ENCODE results near the gene FGD2.

Gene FGD2

DNA sequence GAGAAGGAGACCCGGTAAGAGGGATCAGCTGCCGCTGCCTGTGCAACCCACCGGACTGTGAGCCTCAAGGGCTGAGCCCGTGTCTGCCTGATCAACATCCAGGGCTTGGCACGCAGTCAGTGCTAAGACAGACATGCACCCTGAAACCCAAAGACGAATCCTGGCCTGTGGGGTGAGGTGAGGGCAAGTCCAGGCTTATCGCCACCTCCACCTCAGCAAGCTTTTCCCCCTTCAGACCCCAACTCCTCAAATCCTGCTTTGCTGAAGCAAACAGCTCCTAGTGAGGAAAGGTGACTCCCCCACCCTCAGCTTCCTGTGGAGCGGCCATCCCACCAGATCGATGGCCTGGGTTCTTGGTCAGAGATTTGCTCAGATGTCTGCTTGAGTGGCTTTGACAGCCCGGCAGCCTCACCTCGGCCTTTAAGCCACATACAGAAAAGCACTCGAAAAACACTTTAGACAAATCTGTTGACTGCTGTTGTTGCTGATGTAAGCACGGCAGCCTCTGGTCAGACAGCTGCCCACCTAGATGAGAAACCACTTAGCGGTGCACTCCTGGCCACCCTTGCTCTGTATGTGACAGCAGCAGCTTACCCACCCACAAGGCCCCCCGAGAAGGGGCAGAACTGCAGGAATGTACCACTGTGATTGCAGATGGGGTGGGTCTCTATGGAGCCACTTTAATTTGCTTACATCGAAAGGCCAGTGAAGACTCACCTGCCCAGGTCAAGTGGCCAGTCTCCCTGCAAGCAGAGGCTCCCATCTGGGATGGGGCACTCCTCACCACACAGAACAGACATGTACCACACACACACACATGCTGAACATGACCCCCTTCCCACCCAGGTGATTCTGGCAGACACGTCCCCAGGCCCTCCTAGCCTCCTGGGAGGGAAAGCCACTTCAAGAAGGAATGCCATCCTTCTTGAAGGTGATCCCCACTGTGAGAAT is 34.3 kb upstream of the FGD2 start:
- in situ Hi-C loops (cut with MboI; ENCODE audit: low sequenced_read_pairs): no loop called here

GRCh38 chr6:36971921-36972673 is 33.4 kb upstream of the FGD2 start:
- in situ Hi-C loops (cut with MboI; ENCODE audit: low sequenced_read_pairs): no loop called here

- in situ Hi-C loops (cut with MboI; ENCODE audit: low sequenced_read_pairs): no loop called here
Observed at GRCh38 chr6:36973190-36973589, 32.3 kb upstream of the FGD2 start.

GRCh38 chr6:36973647-36974046 is 31.8 kb upstream of the FGD2 start:
- in situ Hi-C loops (cut with MboI; ENCODE audit: low sequenced_read_pairs): no loop called here

GRCh38 chr6:36975231-36976006 is 30.0 kb upstream of the FGD2 start:
- in situ Hi-C loops (cut with MboI; ENCODE audit: low sequenced_read_pairs): no loop called here

- in situ Hi-C loops (cut with MboI; ENCODE audit: low sequenced_read_pairs): no loop called here
Observed at GRCh38 chr6:36976007-36976264, 29.5 kb upstream of the FGD2 start.

DNA sequence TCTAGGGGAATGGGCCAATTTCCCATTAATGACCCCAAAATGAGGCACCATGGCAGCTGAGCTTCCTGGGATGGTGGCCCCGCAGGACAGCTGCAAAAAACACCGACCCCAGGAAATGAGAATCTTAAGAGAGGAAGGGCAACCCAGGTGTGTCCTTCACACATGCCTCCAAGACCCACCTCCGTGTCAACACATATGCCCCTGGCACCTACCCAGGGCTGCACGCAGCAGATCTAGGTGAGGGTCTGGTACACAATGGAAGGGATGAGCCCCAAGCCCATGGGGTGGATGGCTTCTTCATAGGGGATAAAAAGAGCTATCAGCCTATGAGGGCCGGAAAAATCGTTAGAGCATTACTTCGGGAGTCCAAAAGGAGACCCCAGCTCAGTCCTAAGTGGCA is 28.9 kb upstream of the FGD2 start:
- in situ Hi-C loops (cut with MboI; ENCODE audit: low sequenced_read_pairs): no loop called here

DNA sequence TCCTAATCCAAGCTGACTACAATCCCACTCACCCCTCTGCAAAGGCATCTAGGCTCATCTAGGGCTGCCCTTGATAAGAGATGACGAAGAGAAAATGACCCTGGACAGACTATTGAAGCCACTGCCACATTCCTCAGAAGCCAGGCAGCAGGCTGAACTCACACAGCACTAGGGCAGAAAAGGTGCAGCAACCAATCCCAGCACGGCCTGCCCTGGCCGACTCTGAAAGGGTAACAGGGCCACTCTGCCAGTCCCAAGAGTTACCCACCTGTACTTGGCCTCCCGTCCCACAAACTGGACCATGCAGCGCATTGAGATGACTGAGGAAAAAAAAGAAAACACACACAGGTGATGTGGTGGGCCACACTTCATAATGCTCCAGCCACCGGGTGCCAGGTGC is 28.5 kb upstream of the FGD2 start:
- in situ Hi-C loops (cut with MboI; ENCODE audit: low sequenced_read_pairs): no loop called here

DNA sequence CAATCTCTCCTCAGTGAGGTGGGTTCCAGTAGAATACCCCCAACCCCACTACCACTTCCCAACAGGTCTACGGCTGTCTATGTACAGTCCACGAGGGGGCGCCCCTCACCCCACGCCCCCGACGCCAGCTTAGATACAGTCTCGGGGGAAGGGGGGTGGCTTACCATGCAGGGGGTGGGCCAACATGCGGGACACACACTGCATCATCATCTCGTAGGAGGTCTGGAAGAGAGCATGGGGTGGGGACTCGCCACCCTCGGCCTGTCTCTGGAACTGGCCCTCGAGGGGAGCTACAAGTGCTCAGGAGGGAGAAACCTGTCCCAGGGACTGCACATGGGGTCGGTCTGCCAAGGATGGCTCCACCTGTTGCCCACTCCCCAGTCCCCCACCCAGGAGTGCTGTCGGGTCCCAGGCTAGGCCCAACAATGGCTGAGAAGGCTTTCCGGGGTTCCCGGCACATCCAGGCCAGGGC is 27.9 kb upstream of the FGD2 start:
- in situ Hi-C loops (cut with MboI; ENCODE audit: low sequenced_read_pairs): no loop called here

GRCh38 chr6:36978421-36979346 is 26.8 kb upstream of the FGD2 start:
- in situ Hi-C loops (cut with MboI; ENCODE audit: low sequenced_read_pairs): no loop called here

- in situ Hi-C loops (cut with MboI; ENCODE audit: low sequenced_read_pairs): no loop called here
Observed at GRCh38 chr6:36979347-36979742, 26.1 kb upstream of the FGD2 start.

GRCh38 chr6:36980129-36980528 is 25.3 kb upstream of the FGD2 start:
- in situ Hi-C loops (cut with MboI; ENCODE audit: low sequenced_read_pairs): no loop called here

- in situ Hi-C loops (cut with MboI; ENCODE audit: low sequenced_read_pairs): no loop called here
Observed at GRCh38 chr6:36980876-36981619, 24.4 kb upstream of the FGD2 start.

GRCh38 chr6:36983538-36983937 is 21.9 kb upstream of the FGD2 start:
- in situ Hi-C loops (cut with MboI; ENCODE audit: low sequenced_read_pairs): no loop called here

DNA sequence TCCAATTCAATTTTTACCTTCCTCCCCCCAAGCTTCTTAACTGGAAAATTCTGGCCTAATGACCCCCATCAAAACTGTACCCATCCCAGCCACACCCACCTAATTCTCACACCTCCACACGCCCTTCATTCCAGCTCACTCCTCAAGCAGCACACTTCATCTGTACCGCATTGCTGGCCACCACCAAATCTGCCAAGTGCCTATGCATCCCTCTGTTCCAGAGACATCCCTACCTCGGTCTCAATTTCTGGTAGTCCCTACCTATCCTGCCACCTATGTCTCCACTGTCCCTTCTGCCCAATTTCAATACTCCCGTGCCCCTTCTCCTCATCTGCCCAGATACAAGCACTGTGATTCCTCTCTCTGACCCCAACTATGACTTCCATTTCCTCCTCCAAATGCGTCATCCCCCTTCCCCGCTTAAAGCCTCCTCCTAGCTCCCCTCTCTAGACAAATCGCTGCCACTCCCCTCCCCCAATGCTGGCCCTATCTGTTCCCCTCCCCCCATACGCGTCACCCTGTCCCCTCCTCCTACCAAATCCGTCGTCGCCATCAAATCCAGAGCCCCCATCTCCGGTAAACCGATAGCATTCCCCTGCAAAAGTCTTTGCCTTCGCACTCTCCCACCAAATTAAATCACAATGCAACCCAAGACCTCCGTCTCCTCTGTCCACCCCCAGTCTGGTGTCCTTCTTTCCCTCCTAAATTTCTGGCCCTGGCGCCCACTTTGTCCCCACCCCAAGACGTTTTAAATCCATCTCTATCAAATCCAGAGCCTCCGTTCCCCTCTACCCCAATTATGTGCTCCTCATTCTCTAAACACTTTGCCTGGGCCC is 20.7 kb upstream of the FGD2 start:
- in situ Hi-C loops (cut with MboI; ENCODE audit: low sequenced_read_pairs): no loop called here

DNA sequence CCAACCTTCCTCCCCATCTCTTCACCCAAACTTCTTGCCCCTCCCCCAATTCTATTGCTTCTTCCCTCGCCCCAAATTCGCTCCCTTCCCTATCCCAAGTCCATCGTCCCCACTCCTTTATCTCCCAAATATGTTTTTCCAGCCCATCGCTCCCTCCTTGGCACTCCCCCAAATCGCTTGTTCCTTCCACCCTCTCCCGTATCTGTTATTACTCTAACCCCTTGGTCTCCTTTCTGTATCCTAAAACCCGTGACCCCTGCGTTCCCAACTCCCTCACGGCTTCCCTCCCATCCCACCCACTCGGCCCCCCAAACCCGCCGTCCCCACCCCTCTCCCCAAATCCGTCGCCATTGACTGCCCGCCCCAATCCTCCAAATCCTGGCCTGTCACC is 20.0 kb upstream of the FGD2 start:
- in situ Hi-C loops (cut with MboI; ENCODE audit: low sequenced_read_pairs): no loop called here

GRCh38 chr6:36985808-36986703 is 19.4 kb upstream of the FGD2 start, which contains the start of gene MTCH1:
Gene MTCH1 (minus strand): TSS chr6:36986196. CDS start chr6:36986173, 23 bp downstream.
- in situ Hi-C loops (cut with MboI; ENCODE audit: low sequenced_read_pairs): no loop called here

- in situ Hi-C loops (cut with MboI; ENCODE audit: low sequenced_read_pairs): no loop called here
Observed at GRCh38 chr6:36986704-36987047, 18.8 kb upstream of the FGD2 start.
